GM21367 (cell line): Measurements from ENCODE around the gene GCG.

Experiments
- ATAC-seq: cut with Tn5 transposase; IDR thresholded peaks from one replicate; pipeline ENCODE4 v1.9.1; 2021; ENCODE audit not compliant: unreplicated experiment

GCG gene

GRCh38 chr2:162103443-162104009 is 48.5 kb downstream of the GCG start:
- no peak for ATAC-seq

DNA sequence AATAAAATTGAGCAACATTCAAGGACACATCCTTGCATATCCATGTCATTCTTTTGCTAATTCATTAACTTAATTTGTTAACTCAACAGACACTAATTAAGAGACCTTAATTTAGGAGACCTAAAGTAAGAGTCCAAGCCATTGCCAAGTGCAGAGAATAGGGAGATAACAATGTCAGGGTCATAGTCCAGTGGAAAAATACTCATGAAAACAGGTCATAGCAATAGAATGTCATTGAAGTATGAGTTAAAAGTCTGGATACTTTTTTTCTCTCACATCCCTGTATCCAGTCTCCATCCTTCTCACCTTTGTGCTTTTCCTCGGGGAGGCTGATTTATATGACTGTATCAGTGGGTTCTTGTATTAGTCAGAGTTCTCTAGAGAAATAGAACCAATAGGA is 51.5 kb downstream of the GCG start:
- ATAC-seq: no peak

DNA sequence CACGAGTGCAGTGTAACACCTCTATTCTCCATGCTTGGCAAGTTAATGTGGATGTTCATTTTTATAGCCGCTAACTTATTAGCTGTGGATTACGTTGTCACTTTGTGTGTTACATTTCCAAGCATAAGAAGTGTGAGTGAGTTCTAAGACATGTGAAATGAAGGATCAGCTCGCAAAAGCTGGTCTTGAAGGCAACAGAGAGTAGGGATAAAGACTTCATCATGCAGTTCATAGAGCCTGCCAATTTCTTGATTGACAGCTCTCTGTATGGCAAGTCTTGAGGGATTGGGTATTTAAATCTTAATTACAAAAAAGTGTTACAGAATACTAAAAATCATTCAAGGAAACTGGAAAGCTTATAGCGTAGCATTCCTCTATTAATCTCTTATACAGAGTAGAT is 52.2 kb downstream of the GCG start:
- ATAC-seq: no peak
